ENCODE measurements around the gene TNS3. TPM values are rescaled to one million over a fixed set of nuclear protein-coding genes. Genes with fewer than 3 reads are reported as not detected.

TNS3 gene
- polyA plus RNA-seq, 3 donors, result 5.2 to 30.3 (median 7.9) TPM

- Histone ChIP-seq H3K27ac (ENCODE audit: low read depth in 1 of 2, low read length in 2 of 2) (no peak overlapping the region), H2AFZ (ENCODE audit: insufficient read depth, low read depth, low read length, poor library complexity, severe bottlenecking) (no peak overlapping the region), H3K4me3 (replicated peaks in 1 of 3; ENCODE audit: low read depth in 2 of 3, low read length in 3 of 3) (no peak overlapping the region), H3K4me2 (replicated peaks; ENCODE audit: extremely low read depth, low read length, poor library complexity, severe bottlenecking) (no peak overlapping the region), H4K20me1 (ENCODE audit: insufficient read depth, low read length) (peaks cover 4% of the 10 kb centered on the region), H3K36me3 (replicated peaks in 1 of 2; ENCODE audit: control insufficient read depth in 1 of 2, insufficient read depth in 2 of 2, low read length in 2 of 2) (peaks cover 67 to 85% of the 10 kb centered on the region in 2 donors), H3K27me3 (ENCODE audit: control insufficient read depth in 2 of 2, insufficient read depth in 2 of 2, low read length in 2 of 2) (no peaks in the 10 kb centered on the region), H3K9ac (ENCODE audit: insufficient read depth, low read length, poor library complexity, severe bottlenecking) (no peak overlapping the region), H3K9me3 (replicated peaks in 1 of 2; ENCODE audit: control insufficient read depth in 1 of 2, insufficient read depth in 1 of 2, low read length in 2 of 2) (no peaks in the 10 kb centered on the region), H3K4me1 (ENCODE audit: control insufficient read depth in 1 of 2, insufficient read depth in 2 of 2, low read length in 2 of 2) (no peaks in the 10 kb centered on the region), H3K79me2 (ENCODE audit: insufficient read depth, low read length) (no peaks in the 10 kb centered on the region)
- TF ChIP-seq CTCF (IDR thresholded peaks at IDR 0.05), result no peak
- H3K27me3 Mint-ChIP-seq (ENCODE audit: low read depth in 3 of 3), result no peaks in the 10 kb centered on the region
- no peak for DNase-seq
- H3K4me3 Mint-ChIP-seq, result no peak overlapping the region
- no peaks in the 10 kb centered on the region for H3K4me1 Mint-ChIP-seq
- WGBS (ENCODE audit: insufficient coverage), result 96% methylated on average over 30 of the region's 30 CpGs
- intact Hi-C loops (cut with micrococcal nuclease), result no loop called here
- H3K36me3 Mint-ChIP-seq, result peaks cover 61 to 75% of the 10 kb centered on the region in 2 donors
- no peaks in the 10 kb centered on the region for H3K9me3 Mint-ChIP-seq
- peak overlapping the region in 1 of 7 donors; percentile 75 for H3K27ac Mint-ChIP-seq
Measured at GRCh38 chr7:47303014-47303694, 278.8 kb downstream of the TNS3 start.

- Histone ChIP-seq H3K27me3 (ENCODE audit: control insufficient read depth in 2 of 2, insufficient read depth in 2 of 2, low read length in 2 of 2) (no peaks in the 10 kb centered on the region), H2AFZ (ENCODE audit: insufficient read depth, low read depth, low read length, poor library complexity, severe bottlenecking) (no peak overlapping the region), H3K36me3 (replicated peaks in 1 of 2; ENCODE audit: control insufficient read depth in 1 of 2, insufficient read depth in 2 of 2, low read length in 2 of 2) (peaks cover 68 to 90% of the 10 kb centered on the region in 2 donors), H3K9me3 (replicated peaks in 1 of 2; ENCODE audit: control insufficient read depth in 1 of 2, insufficient read depth in 1 of 2, low read length in 2 of 2) (no peaks in the 10 kb centered on the region), H3K4me3 (replicated peaks in 1 of 3; ENCODE audit: low read depth in 2 of 3, low read length in 3 of 3) (no peak overlapping the region), H4K20me1 (ENCODE audit: insufficient read depth, low read length) (peaks cover 4% of the 10 kb centered on the region), H3K4me1 (ENCODE audit: control insufficient read depth in 1 of 2, insufficient read depth in 2 of 2, low read length in 2 of 2) (no peaks in the 10 kb centered on the region), H3K79me2 (ENCODE audit: insufficient read depth, low read length) (no peaks in the 10 kb centered on the region), H3K27ac (ENCODE audit: low read depth in 1 of 2, low read length in 2 of 2) (no peak overlapping the region), H3K4me2 (replicated peaks; ENCODE audit: extremely low read depth, low read length, poor library complexity, severe bottlenecking) (no peak overlapping the region), H3K9ac (ENCODE audit: insufficient read depth, low read length, poor library complexity, severe bottlenecking) (no peak overlapping the region)
- H3K4me1 Mint-ChIP-seq, result no peaks in the 10 kb centered on the region
- WGBS (ENCODE audit: insufficient coverage), result 86% methylated on average over 2 of the region's 3 CpGs
- peak overlapping the region in 1 of 7 donors; percentile 30 for H3K27ac Mint-ChIP-seq
- H3K36me3 Mint-ChIP-seq, result peaks cover 62 to 76% of the 10 kb centered on the region in 2 donors
- intact Hi-C loops (cut with micrococcal nuclease), result no loop called here
- H3K9me3 Mint-ChIP-seq, result no peaks in the 10 kb centered on the region
- H3K27me3 Mint-ChIP-seq (ENCODE audit: low read depth in 3 of 3), result no peaks in the 10 kb centered on the region
- no peak for TF ChIP-seq CTCF (IDR thresholded peaks at IDR 0.05)
- DNase-seq, result no peak
- no peak overlapping the region for H3K4me3 Mint-ChIP-seq
Measured at GRCh38 chr7:47302560-47302959, 279.4 kb downstream of the TNS3 start.

All from CD14-positive monocyte (primary cell).